Panc1 (cell line): Measurements from ENCODE around the gene ID1. TPM values are rescaled to one million over a fixed set of nuclear protein-coding genes. Genes with fewer than 3 reads are reported as not detected.

ENCODE experiments used
- ATAC-seq: fragments of 200-7000 bp; cut with Tn5 transposase; 2 replicates; pipeline ENCODE4 v1.9.1; 2020; ENCODE audit warnings: mild to moderate bottlenecking, moderate library complexity
- BruUV-seq: library from RNA; stranded (reverse); fragments of 400-500 nt; replicated peaks from 2 replicates; lab custom pipeline; 2021; lab: Mats Ljungman, UMichigan
- CTCF ChIA-PET: fragments of 300-600 bp; sonication (Branson Sonifier 250); formaldehyde crosslinking; loops from one replicate; lab custom pipeline; 2022; ENCODE audit warnings: antibody characterized with exemption; lab: Charles Lee
- POLR2A ChIA-PET: fragments of 300-600 bp; sonication (Branson Sonifier 250); formaldehyde crosslinking; loops from one replicate; lab custom pipeline; 2022; ENCODE audit warnings: antibody characterized with exemption; lab: Charles Lee
- DNase-seq: peaks from one replicate; pipeline ENCODE4 v3.0.0-alpha.2; 2010; ENCODE audit warnings: low read depth, low spot score
- H3K27ac ChIP-seq: 2 replicates; pipeline ENCODE4 v1.5.1; 2011; ENCODE audit warnings: mild to moderate bottlenecking, low read length, inconsistent platforms
- H3K27me3 ChIP-seq: fragments of 200-500 bp; sonication (Bioruptor generic); 2 replicates; pipeline ENCODE4 v1.6.0; 2014; ENCODE audit warnings: low read length, inconsistent platforms; ENCODE audit not compliant: control insufficient read depth, insufficient read depth
- H3K36me3 ChIP-seq: fragments of 200-500 bp; sonication (Bioruptor generic); 2 replicates; pipeline ENCODE4 v1.5.1; 2014; ENCODE audit warnings: inconsistent platforms, mild to moderate bottlenecking, low read length, moderate library complexity; ENCODE audit not compliant: control insufficient read depth, insufficient read depth
- H3K4me1 ChIP-seq: 2 replicates; pipeline ENCODE4 v1.5.1; 2011; ENCODE audit warnings: inconsistent platforms, mild to moderate bottlenecking, low read length, moderate library complexity; ENCODE audit not compliant: control insufficient read depth, insufficient read depth
- H3K4me3 ChIP-seq, 2 experiments: 2 replicates each; pipeline ENCODE4 v1.5.1; 2011 to 2012; ENCODE audit warnings: low read depth in 2 of 2, low read length in 2 of 2, mild to moderate bottlenecking in 2 of 2, inconsistent platforms in 1 of 2, moderate library complexity in 1 of 2
- H3K9me3 ChIP-seq: fragments of 200-500 bp; sonication (Bioruptor generic); 2 replicates; pipeline ENCODE4 v1.5.1; 2014; ENCODE audit warnings: low read depth, mild to moderate bottlenecking, inconsistent platforms, low read length, moderate library complexity; ENCODE audit not compliant: control insufficient read depth, insufficient read depth
- POLR2AphosphoS5 ChIP-seq: IDR thresholded peaks from 2 replicates; pipeline ENCODE4 v1.6.1; 2012; ENCODE audit warnings: mild to moderate bottlenecking, low read depth, low read length, moderate library complexity
- REST ChIP-seq, 2 experiments: IDR thresholded peaks; 2 replicates each; pipeline ENCODE4 v1.6.1; 2011 to 2012; ENCODE audit warnings: low read depth in 2 of 2, control low read depth in 1 of 2, low read length in 1 of 2, mild to moderate bottlenecking in 1 of 2, moderate library complexity in 1 of 2; ENCODE audit not compliant: insufficient read depth in 1 of 2
- SIN3A ChIP-seq: IDR thresholded peaks from 2 replicates; pipeline ENCODE4 v1.6.1; 2012; ENCODE audit warnings: low read depth, mild to moderate bottlenecking, low read length, moderate library complexity, borderline replicate concordance; ENCODE audit not compliant: insufficient read depth
- TCF7L2 ChIP-seq: IDR thresholded peaks from 2 replicates; pipeline ENCODE4 v1.6.1; 2011; ENCODE audit warnings: mild to moderate bottlenecking, low read depth, low read length, inconsistent platforms
- in situ Hi-C: cut with HindIII; loops from 2 replicates; pipeline ENCODE4 v1.10.0; 2016; ENCODE audit warnings: low sequenced_read_pairs, low pct_unique_long_range_greater_than_20kb
- intact Hi-C: fragments of 100-400 bp; cut with micrococcal nuclease; formaldehyde crosslinking; loops from one replicate; pipeline ENCODE4 v1.10.0; 2022; ENCODE audit not compliant: unreplicated experiment
- total RNA-seq: library from RNA; stranded (reverse); gene quantifications from one replicate; pipeline ENCODE4 v1.2.1, GENCODE V29; 2021; ENCODE audit not compliant: unreplicated experiment
- TF ChIP-seq, protein P1 (sequence below): fragments of 450-650 bp; IDR thresholded peaks from 2 replicates; pipeline ENCODE4 v1.5.1; 2017; ENCODE audit warnings: mild to moderate bottlenecking

ID1 gene
- total RNA-seq, 1 experiment from 2014 or later: 152 TPM

DNA sequence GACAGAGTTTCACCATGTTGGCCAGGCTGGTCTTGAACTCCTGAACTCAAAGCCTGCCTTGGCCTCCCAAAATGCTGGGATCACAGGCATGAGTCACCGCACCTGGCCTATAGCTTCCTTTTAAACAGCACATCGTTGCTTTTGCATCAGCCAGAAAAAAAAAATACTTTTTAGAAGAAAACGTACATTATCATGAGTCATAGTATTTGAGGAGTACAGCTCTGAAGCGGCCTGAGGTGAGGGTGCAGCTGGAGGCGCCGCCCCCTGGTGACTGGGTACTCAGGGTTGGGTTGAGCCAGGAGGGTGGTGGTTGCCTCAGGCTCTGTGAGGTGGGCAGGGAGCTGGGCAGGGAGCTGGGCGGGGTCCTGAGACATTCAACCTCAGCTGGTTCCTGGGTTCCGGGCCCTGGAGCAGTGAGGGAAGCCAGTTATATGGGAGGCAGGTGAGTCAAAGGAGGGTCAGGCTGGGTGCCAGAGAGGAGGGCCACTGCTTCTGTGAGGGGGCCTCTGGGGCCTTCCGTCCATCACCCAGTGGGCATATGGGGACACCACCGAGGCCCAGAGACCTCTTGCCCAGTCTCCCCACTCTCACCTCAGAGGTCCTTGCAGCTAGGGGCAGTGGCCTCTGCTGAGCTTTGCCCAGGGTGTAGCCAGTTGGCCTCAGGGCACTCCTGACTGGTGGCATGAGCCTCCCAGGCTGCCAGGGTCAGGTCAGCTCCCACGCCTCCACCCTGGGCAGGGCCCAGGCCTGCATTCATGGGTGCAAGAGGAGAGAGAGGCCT lies 11.7 kb upstream of the ID1 start:
- no peaks in the 10 kb centered on the region for H3K27me3 ChIP-seq
- ChIA-PET CTCF (interaction anchor here (0.6 to 3.8 kb wide), 13 partner anchors 11 to 130 kb away, joined by 3 to 28 read pairs (median 4); no protein-coding TSS in a partner anchor), POLR2A (interaction anchor here (0.7 to 1.5 kb wide), 7 partner anchors 9 to 34 kb away, joined by 3 to 20 read pairs (median 9); partner anchors contain the start of gene ID1)
- DNase-seq (peak; percentile 99), ATAC-seq (peak; percentile 84)
- no peaks in the 10 kb centered on the region for H3K9me3 ChIP-seq
- TF ChIP-seq POLR2AphosphoS5 (peak; percentile 86), REST (IDR thresholded peaks at IDR 0.05; ENCODE audit: insufficient read depth in 1 of 2, low read depth in 2 of 2, low read length in 1 of 2) (no peak), SIN3A (peak; percentile 81; the same call in 1 of the 2 replicates), TCF7L2 (peak; percentile 46; the same call in 1 of the 2 replicates)
- TF ChIP-seq, protein P1, sequence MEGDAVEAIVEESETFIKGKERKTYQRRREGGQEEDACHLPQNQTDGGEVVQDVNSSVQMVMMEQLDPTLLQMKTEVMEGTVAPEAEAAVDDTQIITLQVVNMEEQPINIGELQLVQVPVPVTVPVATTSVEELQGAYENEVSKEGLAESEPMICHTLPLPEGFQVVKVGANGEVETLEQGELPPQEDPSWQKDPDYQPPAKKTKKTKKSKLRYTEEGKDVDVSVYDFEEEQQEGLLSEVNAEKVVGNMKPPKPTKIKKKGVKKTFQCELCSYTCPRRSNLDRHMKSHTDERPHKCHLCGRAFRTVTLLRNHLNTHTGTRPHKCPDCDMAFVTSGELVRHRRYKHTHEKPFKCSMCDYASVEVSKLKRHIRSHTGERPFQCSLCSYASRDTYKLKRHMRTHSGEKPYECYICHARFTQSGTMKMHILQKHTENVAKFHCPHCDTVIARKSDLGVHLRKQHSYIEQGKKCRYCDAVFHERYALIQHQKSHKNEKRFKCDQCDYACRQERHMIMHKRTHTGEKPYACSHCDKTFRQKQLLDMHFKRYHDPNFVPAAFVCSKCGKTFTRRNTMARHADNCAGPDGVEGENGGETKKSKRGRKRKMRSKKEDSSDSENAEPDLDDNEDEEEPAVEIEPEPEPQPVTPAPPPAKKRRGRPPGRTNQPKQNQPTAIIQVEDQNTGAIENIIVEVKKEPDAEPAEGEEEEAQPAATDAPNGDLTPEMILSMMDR: no peak
- no TSS peak for BruUV-seq
- peak overlapping the region; percentile 97 for H3K27ac ChIP-seq
- no peaks in the 10 kb centered on the region for H3K36me3 ChIP-seq
- in situ Hi-C loops (no loop called here), intact Hi-C loops (no loop called here)
- peak overlapping the region; percentile 48 to 73 for H3K4me3 ChIP-seq
- H3K4me1 ChIP-seq: peaks cover 59% of the 10 kb centered on the region

- TF ChIP-seq TCF7L2 (no peak), SIN3A (no peak)
- ChIA-PET POLR2A (interaction anchor here (1.0 to 2.7 kb wide), 6 partner anchors 8 to 21 kb away, joined by 3 to 39 read pairs (median 16); partner anchors contain the start of gene ID1), CTCF (interaction anchor here (0.6 to 3.8 kb wide), 10 partner anchors 10 to 122 kb away, joined by 3 to 28 read pairs (median 4); no protein-coding TSS in a partner anchor)
- H3K27me3 ChIP-seq: no peaks in the 10 kb centered on the region
- BruUV-seq: no TSS peak
- in situ Hi-C loops: no loop called here
- H3K4me3 ChIP-seq: peak overlapping the region; percentile 48 to 73
- H3K27ac ChIP-seq: peak overlapping the region; percentile 97
- DNase-seq (no peak), ATAC-seq (no peak)
- no peaks in the 10 kb centered on the region for H3K9me3 ChIP-seq
- H3K4me1 ChIP-seq: peaks cover 57% of the 10 kb centered on the region
- intact Hi-C loops: no loop called here
- no peaks in the 10 kb centered on the region for H3K36me3 ChIP-seq
Observed at GRCh38 chr20:31594002-31594557, 11.0 kb upstream of the ID1 start.
